Coronary artery (tissue), 2 donors: ENCODE results near the gene ITIH3.

ENCODE experiments used
- DNase-seq: peaks from one replicate; pipeline ENCODE4 v3.0.0-alpha.2; 2017; ENCODE audit warnings: low spot score
- H3K27ac ChIP-seq, 2 donors: fragments of 200-600 bp; sonication (generic); one replicate each; pipeline ENCODE4 v1.5.1; 2016 to 2019
- H3K4me3 ChIP-seq: fragments of 200-600 bp; sonication (generic); 2 replicates; pipeline ENCODE4 v1.5.1; 2016; ENCODE audit warnings: mild to moderate bottlenecking, moderate library complexity
- CTCF ChIP-seq: fragments of 200-600 bp; sonication (generic); IDR thresholded peaks from one replicate; pipeline ENCODE4 v1.5.1; 2019; ENCODE audit warnings: antibody characterized with exemption

Gene ITIH3

GRCh38 chr3:52829482-52829881 lies 34.9 kb downstream of the ITIH3 start:
- Histone ChIP-seq H3K27ac (peak overlapping the region in 1 of 2 donors; percentile 97), H3K4me3 (peak overlapping the region; percentile 71)
- no peak for TF ChIP-seq CTCF
- DNase-seq = no peak

DNA sequence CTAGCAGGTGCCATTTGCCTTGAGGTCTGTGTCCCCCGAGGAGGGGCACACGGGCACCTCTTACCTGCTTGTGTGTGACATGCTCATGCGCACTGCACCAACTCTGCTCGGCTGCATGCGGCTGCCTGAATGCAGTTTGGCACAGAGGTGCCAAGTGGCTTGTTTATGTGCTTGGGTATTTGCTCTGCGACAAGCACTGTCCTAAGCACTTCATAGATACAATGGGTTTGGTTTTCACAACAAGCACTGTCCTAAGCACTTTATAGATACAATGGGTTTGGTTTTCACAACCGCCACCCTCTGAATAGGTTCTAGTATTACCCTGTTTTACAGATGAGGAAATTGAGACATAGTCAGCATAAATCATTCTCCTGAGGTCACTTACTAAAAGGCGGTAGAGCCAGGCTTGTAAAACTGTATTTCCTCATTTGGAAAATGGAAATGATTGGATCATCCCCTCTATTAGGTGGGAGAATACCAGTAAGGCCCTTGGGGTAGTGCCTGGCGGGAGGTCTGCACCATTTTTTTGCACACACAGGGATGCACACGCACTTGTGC lies 35.4 kb downstream of the ITIH3 start:
- Histone ChIP-seq H3K27ac (peak overlapping the region; percentile 93 to 97), H3K4me3 (peak overlapping the region; percentile 71)
- no peak for TF ChIP-seq CTCF
- no peak for DNase-seq

DNA sequence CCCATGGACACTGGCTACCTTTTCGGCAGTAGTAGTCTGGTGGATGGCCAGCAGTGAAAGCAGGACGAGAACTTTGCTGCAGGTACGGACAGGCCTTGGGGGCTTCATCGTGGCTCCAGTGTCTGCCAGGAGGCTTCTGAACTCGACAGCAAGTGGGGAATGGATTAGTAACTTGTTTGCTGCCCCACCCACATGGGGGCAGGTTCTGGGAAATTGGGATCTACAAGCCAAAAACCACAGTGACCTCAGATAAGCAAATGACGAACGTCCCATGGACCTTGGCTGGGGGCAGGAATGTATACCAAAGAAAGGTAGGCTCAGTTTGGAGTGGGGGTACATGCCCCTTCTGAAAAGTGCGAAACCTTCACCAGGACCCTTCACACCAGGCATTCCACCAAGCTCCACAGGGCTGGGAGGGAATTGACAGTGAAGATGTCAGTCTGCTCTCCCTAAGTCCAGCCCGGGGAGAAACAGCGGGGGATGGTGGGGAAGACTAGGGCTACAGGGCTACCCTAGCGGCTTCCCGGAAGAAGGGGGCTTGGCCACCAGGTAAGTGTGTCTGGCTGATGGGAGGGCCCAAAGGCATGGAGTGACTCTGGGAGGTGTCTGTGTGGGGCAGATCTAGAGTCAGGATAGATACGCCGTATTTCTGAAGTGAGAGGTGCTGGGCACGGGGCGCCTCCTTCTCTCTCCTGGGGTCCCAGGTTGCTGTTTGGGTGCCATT lies 36.1 kb downstream of the ITIH3 start, which contains the start of gene ITIH4:
Gene ITIH4, minus strand, starts transcription at position 138 of the 724 bp plus-strand sequence. Its CDS starts 30 bp downstream, at position 108.
- no peak for DNase-seq
- no peak for TF ChIP-seq CTCF
- peak within 1 kb of the TSS; percentile 93 to 97 for H3K27ac ChIP-seq
- H3K4me3 ChIP-seq = peak within 1 kb of the TSS; percentile 71

GRCh38 chr3:52831500-52832301 lies 37.1 kb downstream of the ITIH3 start:
- Histone ChIP-seq H3K4me3 (peak overlapping the region; percentile 71), H3K27ac (peak overlapping the region; percentile 93 to 97)
- peak; percentile 92 for DNase-seq
- TF ChIP-seq CTCF = no peak

- Histone ChIP-seq H3K4me3 (peak overlapping the region; percentile 71), H3K27ac (peak overlapping the region; percentile 93 to 97)
- no peak for DNase-seq
These were observed 38.6 kb downstream of the ITIH3 start for GRCh38 chr3:52833202-52833601.

GRCh38 chr3:52834871-52835501 lies 40.4 kb downstream of the ITIH3 start, which contains the start of gene MUSTN1:
MUSTN1 (minus strand) TSS chr3:52835019; CDS start chr3:52834948, 71 bp downstream.
- no peak for TF ChIP-seq CTCF
- H3K27ac ChIP-seq = peak within 1 kb of the TSS; percentile 93 to 97
- H3K4me3 ChIP-seq = peak within 1 kb of the TSS; percentile 71
- peak; percentile 85 for DNase-seq

More at GRCh38 chr3:52833202-52833601, 38.6 kb downstream of the ITIH3 start:
- TF ChIP-seq CTCF = no peak
